Gastrocnemius medialis (tissue), 4 donors: ENCODE results near the gene CFAP92.

Experiments used
- POLR2A ChIP-seq, 2 donors: fragments of 450-650 bp; IDR thresholded peaks; one replicate each; pipeline ENCODE4 v1.6.1; 2017; ENCODE audit warnings: antibody characterized with exemption in 2 of 2, mild to moderate bottlenecking in 2 of 2, moderate library complexity in 2 of 2
- TF ChIP-seq, protein P1 (sequence below), 5 experiments: fragments of 450-650 bp in 3 of 5; fragments of 200-600 bp in 2 of 5; sonication (generic) in 2 of 5; IDR thresholded peaks in 4 of 5; conservative IDR thresholded peaks in 1 of 5; 1 replicate in 4 of 5; 2 replicates in 1 of 5; pipeline ENCODE4 v1.5.1; 2016 to 2019; ENCODE audit warnings: antibody characterized with exemption in 5 of 5, mild to moderate bottlenecking in 3 of 5, moderate library complexity in 3 of 5

DNA sequence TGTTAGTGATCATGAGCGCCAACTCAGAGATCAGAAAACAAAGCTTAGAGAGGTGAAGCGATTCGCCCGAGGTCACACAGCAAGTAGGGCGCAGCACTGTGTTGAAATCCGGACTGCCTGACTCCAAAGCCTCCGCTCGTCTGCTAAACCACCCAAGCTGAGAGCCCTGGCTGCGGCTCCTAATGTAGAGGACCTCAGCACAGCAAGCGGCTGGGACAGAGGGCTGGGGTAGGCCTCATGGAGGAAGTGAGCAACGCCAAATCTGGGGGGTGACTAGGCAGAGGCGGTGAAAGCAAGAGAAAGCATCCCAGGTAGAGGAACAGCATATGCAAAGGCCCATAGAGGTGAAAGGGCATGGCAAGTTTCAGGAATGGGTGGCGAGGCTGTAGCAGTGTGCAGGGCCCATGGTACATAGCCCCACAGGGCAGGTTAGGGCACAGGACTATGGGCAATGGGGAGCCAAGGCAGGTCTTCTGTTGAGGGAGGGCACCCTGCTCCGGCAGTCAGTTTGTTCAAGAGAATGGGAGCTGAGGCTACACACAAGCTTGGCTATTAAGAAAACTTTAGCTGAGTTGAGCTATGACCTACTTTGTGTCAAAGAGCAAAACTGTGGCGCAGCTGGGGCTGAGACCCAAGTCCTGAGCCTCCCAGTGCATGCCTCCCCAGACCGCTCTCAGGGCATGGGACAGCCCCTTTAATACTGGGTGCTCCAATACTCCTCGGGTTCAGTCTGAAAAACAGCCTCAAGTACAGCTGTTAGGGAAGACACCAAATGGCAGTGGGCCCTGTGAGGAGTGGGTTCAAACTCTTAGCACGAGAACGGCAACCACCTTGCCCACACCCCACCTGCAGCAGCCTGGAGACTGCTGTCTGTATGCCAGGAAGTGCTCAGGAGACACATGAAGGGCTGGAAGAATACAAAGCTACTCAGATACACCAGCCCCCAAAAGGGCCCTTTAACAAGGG lies 988 bp upstream of the CFAP92 start:
- TF ChIP-seq, protein P1, sequence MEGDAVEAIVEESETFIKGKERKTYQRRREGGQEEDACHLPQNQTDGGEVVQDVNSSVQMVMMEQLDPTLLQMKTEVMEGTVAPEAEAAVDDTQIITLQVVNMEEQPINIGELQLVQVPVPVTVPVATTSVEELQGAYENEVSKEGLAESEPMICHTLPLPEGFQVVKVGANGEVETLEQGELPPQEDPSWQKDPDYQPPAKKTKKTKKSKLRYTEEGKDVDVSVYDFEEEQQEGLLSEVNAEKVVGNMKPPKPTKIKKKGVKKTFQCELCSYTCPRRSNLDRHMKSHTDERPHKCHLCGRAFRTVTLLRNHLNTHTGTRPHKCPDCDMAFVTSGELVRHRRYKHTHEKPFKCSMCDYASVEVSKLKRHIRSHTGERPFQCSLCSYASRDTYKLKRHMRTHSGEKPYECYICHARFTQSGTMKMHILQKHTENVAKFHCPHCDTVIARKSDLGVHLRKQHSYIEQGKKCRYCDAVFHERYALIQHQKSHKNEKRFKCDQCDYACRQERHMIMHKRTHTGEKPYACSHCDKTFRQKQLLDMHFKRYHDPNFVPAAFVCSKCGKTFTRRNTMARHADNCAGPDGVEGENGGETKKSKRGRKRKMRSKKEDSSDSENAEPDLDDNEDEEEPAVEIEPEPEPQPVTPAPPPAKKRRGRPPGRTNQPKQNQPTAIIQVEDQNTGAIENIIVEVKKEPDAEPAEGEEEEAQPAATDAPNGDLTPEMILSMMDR (IDR thresholded peaks at IDR 0.05 in 4 of 5, conservative IDR thresholded peaks at IDR 0.05 in 1 of 5), result no peak
- no peak for TF ChIP-seq POLR2A (IDR thresholded peaks at IDR 0.05)
